Measurements from ENCODE around the gene IL18BP. TPM values are rescaled to one million over a fixed set of nuclear protein-coding genes. Genes with fewer than 3 reads are reported as not detected.

Gene IL18BP
- total RNA-seq, 5 donors from 2014 or later (not counting 1 experiment from before 2014, with no cell fraction given): 18.4 to 29.2 (median 22.4) TPM

GRCh38 chr11:72012897-72013721 lies 14.4 kb downstream of the IL18BP start:
- ATAC-seq (replicated peaks in 1 of 4): no peak
- Mint-ChIP-seq H3K4me1 (peaks cover 0 to 28% (median 2%) of the 10 kb centered on the region in 3 donors), H3K27ac (no peak overlapping the region), H3K27me3 (no peaks in the 10 kb centered on the region), H3K36me3 (peaks cover 76% of the 10 kb centered on the region), H3K4me3 (no peak overlapping the region), H3K9me3 (no peaks in the 10 kb centered on the region)
- H3K4me1 ChIP-seq (ENCODE audit: control insufficient read depth in 1 of 2, extremely low read depth in 1 of 2, insufficient read depth in 2 of 2, low read length in 2 of 2): peaks cover 0 to 4% of the 10 kb centered on the region in 2 experiments
- CTCF ChIA-PET: interaction anchor here in 1 of 2 donors (1.1 kb wide), 1 partner anchor 12 kb away, joined by 4 read pairs; no protein-coding TSS in a partner anchor
- no peak overlapping the region for H3K4me3 ChIP-seq (ENCODE audit: control insufficient read depth in 1 of 2, extremely low read depth in 1 of 2, low read length in 1 of 2)
- POLR2A ChIA-PET: interaction anchor here (0.5 to 1.2 kb wide), 2 partner anchors 9 to 51 kb away, joined by 3 read pairs; no protein-coding TSS in a partner anchor
- H3K36me3 ChIP-seq (ENCODE audit: control insufficient read depth in 2 of 2, extremely low read depth in 1 of 2, insufficient read depth in 1 of 2, low read length in 1 of 2): peaks cover 54 to 99% of the 10 kb centered on the region in 2 donors
- no peaks in the 10 kb centered on the region for H3K27me3 ChIP-seq (replicated peaks in 1 of 2; ENCODE audit: control insufficient read depth in 2 of 2, extremely low read depth in 1 of 2, insufficient read depth in 2 of 2, low read length in 1 of 2)
- H3K27ac ChIP-seq (ENCODE audit: low read length): no peak overlapping the region
- no peak for DNase-seq
- 97% methylated on average over 33 of the region's 33 CpGs for WGBS (ENCODE audit: insufficient coverage)
- H3K9me3 ChIP-seq: no peaks in the 10 kb centered on the region

GRCh38 chr11:72013765-72014711 lies 15.3 kb downstream of the IL18BP start:
- Histone ChIP-seq H3K4me3 (ENCODE audit: control insufficient read depth in 1 of 2, extremely low read depth in 1 of 2, low read length in 1 of 2) (no peak overlapping the region), H3K9me3 (no peaks in the 10 kb centered on the region), H3K4me1 (ENCODE audit: control insufficient read depth in 1 of 2, extremely low read depth in 1 of 2, insufficient read depth in 2 of 2, low read length in 2 of 2) (peaks cover 0 to 4% of the 10 kb centered on the region in 2 experiments), H3K27ac (ENCODE audit: low read length) (no peak overlapping the region), H3K27me3 (replicated peaks in 1 of 2; ENCODE audit: control insufficient read depth in 2 of 2, extremely low read depth in 1 of 2, insufficient read depth in 2 of 2, low read length in 1 of 2) (no peaks in the 10 kb centered on the region), H3K36me3 (ENCODE audit: control insufficient read depth in 2 of 2, extremely low read depth in 1 of 2, insufficient read depth in 1 of 2, low read length in 1 of 2) (peaks cover 60 to 99% of the 10 kb centered on the region in 2 donors)
- H3K4me1 Mint-ChIP-seq: peaks cover 0 to 30% (median 2%) of the 10 kb centered on the region in 3 donors
- H3K27me3 Mint-ChIP-seq: no peaks in the 10 kb centered on the region
- WGBS (ENCODE audit: insufficient coverage): 96% methylated on average over 35 of the region's 38 CpGs
- H3K9me3 Mint-ChIP-seq: no peaks in the 10 kb centered on the region
- ChIA-PET POLR2A (interaction anchor here (0.5 to 1.2 kb wide), 4 partner anchors 8 to 50 kb away, joined by 3 read pairs; no protein-coding TSS in a partner anchor), CTCF (no interaction called here)
- H3K27ac Mint-ChIP-seq: peak overlapping the region in 1 of 2 donors; percentile 22
- H3K36me3 Mint-ChIP-seq: peaks cover 78% of the 10 kb centered on the region
- H3K4me3 Mint-ChIP-seq: no peak overlapping the region
- DNase-seq: no peak
- no peak for ATAC-seq (replicated peaks in 1 of 4)

- ATAC-seq (replicated peaks in 1 of 4): no peak
- CTCF ChIA-PET: interaction anchor here (0.6 to 1.6 kb wide), 2 partner anchors 38 to 1692 kb away, joined by 5 to 10 read pairs; no protein-coding TSS in a partner anchor
Observed at GRCh38 chr11:72014761-72015320, 16.1 kb downstream of the IL18BP start.

GRCh38 chr11:72015511-72016061 lies 16.9 kb downstream of the IL18BP start:
- POLR2A ChIA-PET: no interaction called here
- H3K4me3 Mint-ChIP-seq: no peak overlapping the region
- WGBS (ENCODE audit: insufficient coverage): 96% methylated on average over 9 of the region's 10 CpGs
- Histone ChIP-seq H3K9me3 (no peaks in the 10 kb centered on the region), H3K4me3 (ENCODE audit: control insufficient read depth in 1 of 2, extremely low read depth in 1 of 2, low read length in 1 of 2) (no peak overlapping the region), H3K27me3 (replicated peaks in 1 of 2; ENCODE audit: control insufficient read depth in 2 of 2, extremely low read depth in 1 of 2, insufficient read depth in 2 of 2, low read length in 1 of 2) (no peaks in the 10 kb centered on the region), H3K36me3 (ENCODE audit: control insufficient read depth in 2 of 2, extremely low read depth in 1 of 2, insufficient read depth in 1 of 2, low read length in 1 of 2) (peaks cover 69 to 99% of the 10 kb centered on the region in 2 donors), H3K27ac (ENCODE audit: low read length) (no peak overlapping the region), H3K4me1 (ENCODE audit: control insufficient read depth in 1 of 2, extremely low read depth in 1 of 2, insufficient read depth in 2 of 2, low read length in 2 of 2) (peaks cover 0 to 4% of the 10 kb centered on the region in 2 experiments)
- ATAC-seq (replicated peaks in 1 of 4) (no peak), DNase-seq (no peak)
- H3K4me1 Mint-ChIP-seq: peaks cover 0 to 30% (median 2%) of the 10 kb centered on the region in 3 donors
- no peaks in the 10 kb centered on the region for H3K27me3 Mint-ChIP-seq
- H3K9me3 Mint-ChIP-seq: no peaks in the 10 kb centered on the region
- H3K27ac Mint-ChIP-seq: peak overlapping the region in 1 of 2 donors; percentile 64
- CTCF ChIA-PET: interaction anchor here (0.6 to 1.6 kb wide), 3 partner anchors 39 to 128 kb away, joined by 3 to 5 read pairs (median 5); no protein-coding TSS in a partner anchor
- peaks cover 78% of the 10 kb centered on the region for H3K36me3 Mint-ChIP-seq

More at GRCh38 chr11:72014761-72015320, 16.1 kb downstream of the IL18BP start:
- WGBS (ENCODE audit: insufficient coverage): 98% methylated on average over 16 of the region's 16 CpGs
- Mint-ChIP-seq H3K9me3 (no peaks in the 10 kb centered on the region), H3K4me3 (no peak overlapping the region), H3K27me3 (no peaks in the 10 kb centered on the region), H3K36me3 (peaks cover 80% of the 10 kb centered on the region), H3K4me1 (peaks cover 0 to 30% (median 2%) of the 10 kb centered on the region in 3 donors), H3K27ac (no peak overlapping the region)
- Histone ChIP-seq H3K4me3 (ENCODE audit: control insufficient read depth in 1 of 2, extremely low read depth in 1 of 2, low read length in 1 of 2) (no peak overlapping the region), H3K4me1 (ENCODE audit: control insufficient read depth in 1 of 2, extremely low read depth in 1 of 2, insufficient read depth in 2 of 2, low read length in 2 of 2) (peaks cover 0 to 4% of the 10 kb centered on the region in 2 experiments), H3K9me3 (no peaks in the 10 kb centered on the region), H3K27ac (ENCODE audit: low read length) (no peak overlapping the region), H3K27me3 (replicated peaks in 1 of 2; ENCODE audit: control insufficient read depth in 2 of 2, extremely low read depth in 1 of 2, insufficient read depth in 2 of 2, low read length in 1 of 2) (no peaks in the 10 kb centered on the region), H3K36me3 (ENCODE audit: control insufficient read depth in 2 of 2, extremely low read depth in 1 of 2, insufficient read depth in 1 of 2, low read length in 1 of 2) (peaks cover 65 to 99% of the 10 kb centered on the region in 2 donors)
- POLR2A ChIA-PET: interaction anchor here in 1 of 2 donors (0.6 to 1.0 kb wide), 2 partner anchors 13 to 27 kb away, joined by 3 read pairs; no protein-coding TSS in a partner anchor
- DNase-seq: no peak

GRCh38 chr11:72018171-72018570 lies 19.5 kb downstream of the IL18BP start:
- POLR2A ChIA-PET: no interaction called here
- H3K27ac Mint-ChIP-seq: no peak overlapping the region
- Histone ChIP-seq H3K36me3 (ENCODE audit: control insufficient read depth in 2 of 2, extremely low read depth in 1 of 2, insufficient read depth in 1 of 2, low read length in 1 of 2) (peaks cover 55 to 99% of the 10 kb centered on the region in 2 donors), H3K9me3 (no peaks in the 10 kb centered on the region), H3K4me1 (ENCODE audit: control insufficient read depth in 1 of 2, extremely low read depth in 1 of 2, insufficient read depth in 2 of 2, low read length in 2 of 2) (no peaks in the 10 kb centered on the region), H3K4me3 (ENCODE audit: control insufficient read depth in 1 of 2, extremely low read depth in 1 of 2, low read length in 1 of 2) (no peak overlapping the region), H3K27ac (ENCODE audit: low read length) (no peak overlapping the region), H3K27me3 (replicated peaks in 1 of 2; ENCODE audit: control insufficient read depth in 2 of 2, extremely low read depth in 1 of 2, insufficient read depth in 2 of 2, low read length in 1 of 2) (no peaks in the 10 kb centered on the region)
- ATAC-seq (replicated peaks in 1 of 4) (no peak), DNase-seq (no peak)
- no peaks in the 10 kb centered on the region for H3K9me3 Mint-ChIP-seq
- H3K4me3 Mint-ChIP-seq: no peak overlapping the region
- CTCF ChIA-PET: interaction anchor here in 1 of 2 donors (0.9 kb wide), 1 partner anchor 43 kb away, joined by 3 read pairs; no protein-coding TSS in a partner anchor
- H3K27me3 Mint-ChIP-seq: no peaks in the 10 kb centered on the region
- H3K36me3 Mint-ChIP-seq: peaks cover 85% of the 10 kb centered on the region
- WGBS (ENCODE audit: insufficient coverage): 95% methylated on average over 8 of the region's 9 CpGs
- H3K4me1 Mint-ChIP-seq: peaks cover 0 to 30% (median 2%) of the 10 kb centered on the region in 3 donors
